ENCODE measurements around the gene DYNLT2.

- TF ChIP-seq POLR2A (IDR thresholded peaks at IDR 0.05) (no peak), CTCF (IDR thresholded peaks at IDR 0.05) (no peak), POLR2AphosphoS5 (IDR thresholded peaks at IDR 0.05) (no peak)
Observed at GRCh38 chr6:169755162-169755561, 3.8 kb upstream of the DYNLT2 start.
